HG03060 (cell line): ENCODE results near the gene SLCO1C1.
"Not testable (repeated sequence)": the region's sequence is repeated elsewhere in the genome, so short reads cannot be mapped to it uniquely, and the experiment has no call there.

Source experiments
- ATAC-seq: cut with Tn5 transposase; IDR thresholded peaks from one replicate; pipeline ENCODE4 v1.9.1; 2021; ENCODE audit warnings: low read depth, moderate number of reproducible peaks; ENCODE audit not compliant: unreplicated experiment

SLCO1C1 gene, protein sequence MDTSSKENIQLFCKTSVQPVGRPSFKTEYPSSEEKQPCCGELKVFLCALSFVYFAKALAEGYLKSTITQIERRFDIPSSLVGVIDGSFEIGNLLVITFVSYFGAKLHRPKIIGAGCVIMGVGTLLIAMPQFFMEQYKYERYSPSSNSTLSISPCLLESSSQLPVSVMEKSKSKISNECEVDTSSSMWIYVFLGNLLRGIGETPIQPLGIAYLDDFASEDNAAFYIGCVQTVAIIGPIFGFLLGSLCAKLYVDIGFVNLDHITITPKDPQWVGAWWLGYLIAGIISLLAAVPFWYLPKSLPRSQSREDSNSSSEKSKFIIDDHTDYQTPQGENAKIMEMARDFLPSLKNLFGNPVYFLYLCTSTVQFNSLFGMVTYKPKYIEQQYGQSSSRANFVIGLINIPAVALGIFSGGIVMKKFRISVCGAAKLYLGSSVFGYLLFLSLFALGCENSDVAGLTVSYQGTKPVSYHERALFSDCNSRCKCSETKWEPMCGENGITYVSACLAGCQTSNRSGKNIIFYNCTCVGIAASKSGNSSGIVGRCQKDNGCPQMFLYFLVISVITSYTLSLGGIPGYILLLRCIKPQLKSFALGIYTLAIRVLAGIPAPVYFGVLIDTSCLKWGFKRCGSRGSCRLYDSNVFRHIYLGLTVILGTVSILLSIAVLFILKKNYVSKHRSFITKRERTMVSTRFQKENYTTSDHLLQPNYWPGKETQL

DNA sequence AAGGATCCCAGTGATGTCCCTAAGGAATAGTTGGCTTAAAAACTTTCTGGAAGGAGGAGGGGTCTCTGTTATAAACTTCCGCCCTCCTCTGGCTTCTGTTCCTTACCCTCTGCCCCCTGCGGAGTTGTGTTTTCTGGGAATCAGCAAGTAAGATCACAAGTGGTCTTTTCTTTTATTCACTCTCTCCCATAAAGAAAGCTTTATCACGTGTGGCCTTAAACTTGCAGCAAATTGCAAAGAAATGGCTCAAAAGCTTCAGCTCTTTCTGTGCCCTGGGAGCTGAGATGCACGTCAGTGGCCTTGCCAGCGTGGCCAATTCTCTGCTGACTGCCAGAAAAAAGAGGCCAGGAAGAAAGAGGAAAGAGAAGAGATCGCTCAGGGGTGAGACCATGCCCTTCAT, at the start of gene SLCO1C1:
SLCO1C1 (plus strand) TSS at position 101 of the 400 bp plus-strand sequence. CDS start 4,245 bp downstream, outside the sequence.
- no peak for ATAC-seq

DNA sequence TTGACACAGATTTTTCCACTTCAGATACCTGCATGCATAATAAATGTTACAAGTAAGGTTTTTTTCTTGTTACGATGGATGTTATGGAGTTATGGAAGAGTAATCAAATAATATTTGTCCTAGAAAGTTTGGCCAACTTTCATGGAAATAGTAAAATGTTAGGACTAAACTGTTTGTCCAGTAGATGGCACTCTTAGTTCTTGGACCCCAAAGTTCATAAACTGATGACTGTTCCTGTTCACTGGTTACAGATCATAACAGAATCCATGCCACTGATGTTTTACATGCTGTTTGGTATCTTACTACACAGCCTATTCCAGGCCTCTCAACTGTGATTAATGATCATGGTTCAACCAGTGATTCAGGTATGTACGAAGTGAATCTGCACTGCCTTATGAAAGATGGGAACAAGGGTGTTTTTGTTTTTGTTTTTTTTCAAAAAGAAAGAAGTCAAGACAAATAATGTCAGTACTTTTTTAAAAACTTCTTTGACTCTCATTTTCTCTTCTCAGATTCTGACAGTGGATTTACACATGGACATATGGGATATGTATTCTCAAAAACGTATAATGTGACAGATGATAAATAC, 48.8 kb upstream of the SLCO1C1 start:
- ATAC-seq, result no peak

- no peak for ATAC-seq
Measured at GRCh38 chr12:20653871-20654270, 41.3 kb upstream of the SLCO1C1 start.

DNA sequence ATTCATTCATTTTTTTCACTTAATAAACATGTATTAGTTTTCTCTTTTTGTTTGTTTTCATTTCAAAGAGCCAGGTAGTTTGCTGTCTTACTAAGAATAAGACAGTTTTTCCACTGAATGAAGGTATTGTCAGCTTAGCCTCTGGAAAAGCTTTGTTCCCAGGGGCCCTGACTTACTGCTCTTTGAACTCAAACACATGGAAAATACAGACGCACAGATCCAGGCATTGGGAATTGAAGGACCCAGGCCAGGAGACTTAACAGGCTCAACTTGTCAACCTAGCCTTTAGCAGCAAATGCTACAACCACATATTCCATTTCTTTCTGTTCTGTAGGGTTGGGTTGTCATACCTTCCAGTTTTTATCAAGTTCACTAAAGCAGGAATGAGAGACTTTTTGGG, 38.5 kb upstream of the SLCO1C1 start:
- no peak for ATAC-seq

- no peak for ATAC-seq
Measured at GRCh38 chr12:20657496-20657895, 37.6 kb upstream of the SLCO1C1 start.

GRCh38 chr12:20681334-20681733, 13.8 kb upstream of the SLCO1C1 start:
- no peak for ATAC-seq

DNA sequence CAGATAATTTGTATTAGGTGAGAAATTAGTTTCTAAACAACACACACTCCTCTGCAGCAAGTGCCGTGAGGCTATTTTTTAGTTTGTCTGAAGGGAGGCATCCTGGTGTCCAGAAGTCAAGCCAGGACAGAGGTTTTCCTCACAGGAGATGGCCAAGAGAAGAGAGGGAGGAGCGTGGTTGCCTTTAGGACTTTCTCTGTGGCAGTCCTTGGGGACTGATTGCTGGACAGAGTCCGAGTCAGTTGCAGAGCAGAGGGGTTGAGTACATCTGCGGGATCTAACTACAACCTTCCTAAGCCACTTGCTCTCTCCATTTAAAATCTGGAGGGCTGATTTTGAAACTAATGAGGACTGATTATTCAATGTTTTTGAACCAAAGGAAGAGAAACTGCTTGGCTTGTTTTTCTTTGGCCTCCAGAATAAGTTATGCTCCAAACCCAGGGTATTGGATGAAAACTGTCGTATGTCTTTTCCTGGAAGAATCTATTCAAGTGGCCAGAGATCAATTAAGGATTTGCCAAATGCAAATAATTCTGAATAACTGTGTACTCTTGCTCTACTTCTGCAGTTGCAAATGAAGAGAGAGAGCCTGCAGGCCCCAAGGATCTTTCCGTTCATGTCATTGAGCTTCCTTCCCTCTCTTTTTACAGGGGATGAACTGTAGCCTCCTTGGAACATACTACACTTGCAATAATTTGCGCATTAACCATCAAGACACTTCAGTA, 1.2 kb downstream of the SLCO1C1 start:
- ATAC-seq, result no peak

GRCh38 chr12:20701106-20701505, 6.0 kb downstream of the SLCO1C1 start:
- ATAC-seq, result no peak

GRCh38 chr12:20704860-20705259, 9.7 kb downstream of the SLCO1C1 start:
- no peak for ATAC-seq

DNA sequence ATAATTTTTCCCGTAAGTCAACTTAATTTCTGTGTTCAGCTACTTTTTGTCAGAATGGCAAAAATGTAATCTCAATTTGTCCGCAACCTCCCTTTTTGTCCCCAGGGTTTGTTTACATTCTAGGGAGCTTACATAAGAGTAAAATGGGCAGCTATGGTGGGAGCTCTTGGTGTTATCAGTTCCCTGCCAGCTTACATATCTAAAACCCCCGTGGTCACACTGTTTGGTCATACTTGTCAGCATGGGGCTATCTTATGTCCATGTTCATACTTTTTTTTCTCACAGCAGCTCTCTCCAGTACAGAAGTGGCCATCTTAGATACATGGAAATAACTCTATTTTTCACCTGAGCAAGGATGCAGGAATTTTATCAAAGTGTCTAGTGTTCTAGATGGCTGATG, 16.7 kb downstream of the SLCO1C1 start:
- ATAC-seq, result no peak

GRCh38 chr12:20716037-20716436, 20.9 kb downstream of the SLCO1C1 start:
- ATAC-seq, result no peak

GRCh38 chr12:20716985-20717384, 21.9 kb downstream of the SLCO1C1 start:
- no peak for ATAC-seq

- no peak for ATAC-seq
Measured at GRCh38 chr12:20718294-20718693, 23.2 kb downstream of the SLCO1C1 start.

DNA sequence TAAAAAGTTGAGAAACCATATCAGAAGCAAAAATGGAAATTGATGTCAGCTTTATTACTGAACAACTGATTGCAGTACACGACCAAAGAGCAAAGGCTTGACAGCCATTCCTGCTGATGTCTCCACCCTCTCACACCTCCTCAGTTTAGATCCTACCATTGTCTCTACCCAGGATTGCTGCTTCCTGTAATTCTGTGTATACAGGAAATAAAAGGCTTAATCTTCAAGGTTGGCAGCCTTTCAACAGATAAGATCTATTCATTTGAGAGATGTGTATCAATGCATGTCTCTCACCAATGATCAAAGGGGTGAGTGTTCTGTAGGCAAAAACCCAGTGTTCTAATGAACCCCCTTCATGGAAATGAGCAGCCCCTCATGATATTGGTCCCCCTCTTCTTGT, 27.0 kb downstream of the SLCO1C1 start:
- no peak for ATAC-seq

DNA sequence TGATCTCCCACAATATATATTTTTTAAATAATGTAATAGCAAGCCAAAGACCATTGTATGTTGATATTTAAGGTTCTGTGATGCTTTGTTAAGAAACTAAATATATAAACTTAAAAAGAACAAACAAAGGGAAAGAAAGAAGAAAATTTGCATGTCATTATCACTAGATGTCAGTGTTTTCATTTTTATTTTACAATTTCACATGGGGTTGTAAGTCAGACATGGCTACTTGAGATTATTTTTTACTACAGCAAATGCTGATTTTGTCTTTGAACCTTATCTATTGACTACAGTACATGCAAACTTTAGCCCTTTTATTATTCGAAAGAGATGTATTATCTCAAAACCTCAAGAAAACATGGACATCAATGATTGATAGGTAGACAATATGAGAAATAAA, 36.1 kb downstream of the SLCO1C1 start:
- no peak for ATAC-seq

DNA sequence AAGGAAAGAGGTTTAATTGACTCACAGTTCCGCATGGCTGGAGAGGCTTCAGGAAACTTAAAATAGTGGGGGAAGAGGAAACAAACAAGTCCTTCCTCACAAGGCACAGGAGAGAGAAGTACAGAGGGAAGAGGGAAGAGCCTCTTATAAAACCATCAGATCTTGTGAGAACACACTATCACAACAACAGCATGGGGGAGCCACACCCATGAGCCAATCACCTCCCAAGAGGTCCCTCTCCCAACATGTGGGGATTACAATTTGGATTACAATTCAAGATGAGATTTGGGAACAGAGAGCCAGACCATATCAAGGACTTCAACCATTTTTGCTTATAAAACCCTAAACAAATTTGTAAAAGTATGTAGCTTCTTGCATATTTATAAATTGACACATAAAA, 45.8 kb downstream of the SLCO1C1 start:
- ATAC-seq, result no peak

DNA sequence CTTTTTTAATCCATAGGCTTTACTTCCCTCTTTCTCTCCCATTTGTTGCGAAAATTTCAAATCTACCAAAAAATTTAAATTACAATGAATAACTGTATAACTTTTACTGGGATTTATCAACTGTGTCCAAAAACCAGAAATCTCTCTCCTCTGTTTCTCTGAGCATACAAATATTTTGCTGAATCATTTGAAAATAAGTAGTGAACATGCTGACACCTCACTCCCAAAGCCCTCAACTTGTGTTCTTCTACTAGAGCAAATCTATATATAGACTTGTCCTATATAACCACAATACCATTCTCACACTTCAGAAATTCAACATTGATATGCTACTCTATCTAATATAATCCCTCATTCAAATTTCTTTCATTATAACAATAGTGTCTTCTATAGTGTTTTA, 53.1 kb downstream of the SLCO1C1 start:
- no peak for ATAC-seq

DNA sequence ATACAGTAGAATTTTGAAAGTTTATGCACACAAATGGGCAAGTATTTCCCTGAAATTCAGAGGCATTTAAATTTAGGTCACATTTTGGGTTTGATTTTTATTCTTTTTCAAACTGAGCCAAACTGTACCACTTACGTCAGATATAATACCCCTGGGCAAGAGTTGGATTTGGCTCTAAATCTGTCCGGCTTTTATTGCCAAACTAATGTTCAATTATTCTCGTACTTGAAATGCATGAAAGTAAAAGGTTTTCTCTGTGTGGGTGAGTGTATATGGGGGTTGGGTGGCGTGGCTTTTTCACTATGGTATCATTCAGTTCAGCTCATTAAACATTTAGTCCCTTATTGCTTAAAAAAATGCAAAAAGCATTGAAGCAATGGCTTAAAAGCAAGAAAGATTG, 55.9 kb downstream of the SLCO1C1 start:
- no peak for ATAC-seq

- ATAC-seq, result no peak
Measured at GRCh38 chr12:20777420-20777819, 82.3 kb downstream of the SLCO1C1 start.

- no peak for ATAC-seq
Measured at GRCh38 chr12:20778969-20779368, 83.8 kb downstream of the SLCO1C1 start.

- not testable (repeated sequence) for ATAC-seq
Measured at GRCh38 chr12:20779971-20780370, 84.8 kb downstream of the SLCO1C1 start.
